ENCODE data around the gene COL11A2. TPM values are rescaled to one million over a fixed set of nuclear protein-coding genes. Genes with fewer than 3 reads are reported as not detected.
A peak's percentile ranks its signal among the peaks of the same experiment; 100 is the strongest.

COL11A2 gene
- total RNA-seq, 1 donor: 1.8 TPM

- no peaks in the 10 kb centered on the region for H3K9me3 ChIP-seq (ENCODE audit: low read depth, low read length)
- H3K4me3 ChIP-seq (ENCODE audit: insufficient read depth, low read length): no peak overlapping the region
- no peaks in the 10 kb centered on the region for H3K36me3 ChIP-seq (ENCODE audit: insufficient read depth, low read length)
- H3K4me2 ChIP-seq (ENCODE audit: insufficient read depth, low read length): no peak overlapping the region
- H3K4me1 ChIP-seq (ENCODE audit: insufficient read depth, low read length): no peaks in the 10 kb centered on the region
- DNase-seq (ENCODE audit: insufficient read length, low spot score, missing footprints): peak; percentile 35
- H3K27ac ChIP-seq (ENCODE audit: low read depth, low read length): no peak overlapping the region
- no peaks in the 10 kb centered on the region for H4K20me1 ChIP-seq (ENCODE audit: insufficient read depth, low read length)
- TF ChIP-seq, protein P1, sequence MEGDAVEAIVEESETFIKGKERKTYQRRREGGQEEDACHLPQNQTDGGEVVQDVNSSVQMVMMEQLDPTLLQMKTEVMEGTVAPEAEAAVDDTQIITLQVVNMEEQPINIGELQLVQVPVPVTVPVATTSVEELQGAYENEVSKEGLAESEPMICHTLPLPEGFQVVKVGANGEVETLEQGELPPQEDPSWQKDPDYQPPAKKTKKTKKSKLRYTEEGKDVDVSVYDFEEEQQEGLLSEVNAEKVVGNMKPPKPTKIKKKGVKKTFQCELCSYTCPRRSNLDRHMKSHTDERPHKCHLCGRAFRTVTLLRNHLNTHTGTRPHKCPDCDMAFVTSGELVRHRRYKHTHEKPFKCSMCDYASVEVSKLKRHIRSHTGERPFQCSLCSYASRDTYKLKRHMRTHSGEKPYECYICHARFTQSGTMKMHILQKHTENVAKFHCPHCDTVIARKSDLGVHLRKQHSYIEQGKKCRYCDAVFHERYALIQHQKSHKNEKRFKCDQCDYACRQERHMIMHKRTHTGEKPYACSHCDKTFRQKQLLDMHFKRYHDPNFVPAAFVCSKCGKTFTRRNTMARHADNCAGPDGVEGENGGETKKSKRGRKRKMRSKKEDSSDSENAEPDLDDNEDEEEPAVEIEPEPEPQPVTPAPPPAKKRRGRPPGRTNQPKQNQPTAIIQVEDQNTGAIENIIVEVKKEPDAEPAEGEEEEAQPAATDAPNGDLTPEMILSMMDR (IDR thresholded peaks at IDR 0.05; ENCODE audit: extremely low read depth, low read depth, low read length): no peak
- H3K79me2 ChIP-seq (ENCODE audit: insufficient read depth, low read length): no peaks in the 10 kb centered on the region
- peaks cover 29% of the 10 kb centered on the region for H3K27me3 ChIP-seq (ENCODE audit: insufficient read depth, low read length)
- no peak overlapping the region for H2AFZ ChIP-seq (ENCODE audit: low read length)
Observed at GRCh38 chr6:33140556-33140955, 51.7 kb downstream of the COL11A2 start.

- no peaks in the 10 kb centered on the region for H3K79me2 ChIP-seq (ENCODE audit: insufficient read depth, low read length)
- H3K27ac ChIP-seq (ENCODE audit: low read depth, low read length): no peak overlapping the region
- peaks cover 29% of the 10 kb centered on the region for H3K27me3 ChIP-seq (ENCODE audit: insufficient read depth, low read length)
- no peaks in the 10 kb centered on the region for H3K4me1 ChIP-seq (ENCODE audit: insufficient read depth, low read length)
- no peak overlapping the region for H3K4me3 ChIP-seq (ENCODE audit: insufficient read depth, low read length)
- H3K9me3 ChIP-seq (ENCODE audit: low read depth, low read length): no peaks in the 10 kb centered on the region
- TF ChIP-seq, protein P1 (IDR thresholded peaks at IDR 0.05; ENCODE audit: extremely low read depth, low read depth, low read length): no peak
- no peak for DNase-seq (ENCODE audit: insufficient read length, low spot score, missing footprints)
- H3K4me2 ChIP-seq (ENCODE audit: insufficient read depth, low read length): no peak overlapping the region
- no peaks in the 10 kb centered on the region for H3K36me3 ChIP-seq (ENCODE audit: insufficient read depth, low read length)
- no peaks in the 10 kb centered on the region for H4K20me1 ChIP-seq (ENCODE audit: insufficient read depth, low read length)
- no peak overlapping the region for H2AFZ ChIP-seq (ENCODE audit: low read length)
Observed at GRCh38 chr6:33139596-33140206, 52.6 kb downstream of the COL11A2 start.

DNA sequence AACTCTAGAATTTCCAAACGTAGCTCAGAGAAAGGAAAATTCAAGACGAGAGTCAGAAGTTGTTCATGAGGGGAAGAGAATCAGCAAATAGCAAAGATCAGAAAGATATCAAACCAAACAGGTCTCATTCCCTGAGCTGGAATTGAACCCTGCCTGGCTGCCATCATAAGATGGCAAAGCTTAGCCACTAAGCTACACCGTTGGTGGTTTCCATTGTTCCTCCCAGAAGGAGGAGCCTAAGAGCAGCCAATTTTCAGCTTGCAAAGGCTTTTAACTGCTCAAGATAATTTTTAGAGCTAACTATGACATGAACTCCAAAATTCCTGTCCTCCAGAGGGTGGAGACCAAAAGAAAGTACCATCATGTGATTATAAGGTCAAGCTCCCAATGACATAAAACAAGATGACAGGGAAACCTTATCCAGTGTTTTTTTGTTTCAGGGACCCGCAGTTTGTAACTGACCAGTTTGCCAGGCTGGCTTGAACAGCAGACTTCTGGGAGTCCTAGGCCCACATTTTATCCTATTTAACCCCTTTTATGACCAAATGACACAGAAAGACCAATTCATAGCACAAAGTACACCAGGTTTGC is 55.9 kb downstream of the COL11A2 start:
- peaks cover 21% of the 10 kb centered on the region for H3K27me3 ChIP-seq (ENCODE audit: insufficient read depth, low read length)
- TF ChIP-seq, protein P1 (IDR thresholded peaks at IDR 0.05; ENCODE audit: extremely low read depth, low read depth, low read length): no peak
- DNase-seq (ENCODE audit: insufficient read length, low spot score, missing footprints): peak; percentile 38
- H3K4me2 ChIP-seq (ENCODE audit: insufficient read depth, low read length): no peak overlapping the region
- no peaks in the 10 kb centered on the region for H3K4me1 ChIP-seq (ENCODE audit: insufficient read depth, low read length)
- H3K4me3 ChIP-seq (ENCODE audit: insufficient read depth, low read length): no peak overlapping the region
- H3K36me3 ChIP-seq (ENCODE audit: insufficient read depth, low read length): no peaks in the 10 kb centered on the region
- H3K27ac ChIP-seq (ENCODE audit: low read depth, low read length): no peak overlapping the region
- no peaks in the 10 kb centered on the region for H3K9me3 ChIP-seq (ENCODE audit: low read depth, low read length)
- H2AFZ ChIP-seq (ENCODE audit: low read length): no peak overlapping the region
- H4K20me1 ChIP-seq (ENCODE audit: insufficient read depth, low read length): no peaks in the 10 kb centered on the region
- H3K79me2 ChIP-seq (ENCODE audit: insufficient read depth, low read length): no peaks in the 10 kb centered on the region

DNA sequence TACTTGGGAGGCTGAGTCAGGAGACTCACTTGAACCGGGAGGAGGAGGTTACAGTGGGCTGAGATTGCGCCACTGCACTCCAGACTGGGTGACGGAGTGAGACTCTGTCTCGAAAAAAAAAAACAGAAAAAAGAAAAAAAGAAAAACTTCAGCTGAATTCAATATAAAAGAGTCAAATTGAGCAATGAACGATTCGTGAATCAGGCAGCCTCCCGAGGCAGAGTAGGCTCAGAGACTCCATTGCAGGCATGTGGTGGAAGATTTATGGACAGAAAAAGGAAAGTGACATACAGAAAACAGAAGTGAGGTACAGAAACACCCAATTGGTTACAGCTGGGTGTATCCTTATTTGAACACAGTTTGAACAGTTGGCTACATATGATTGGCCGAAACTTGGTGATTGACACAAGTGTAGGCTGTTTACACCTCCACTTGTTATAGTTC is 60.2 kb downstream of the COL11A2 start:
- TF ChIP-seq, protein P1 (IDR thresholded peaks at IDR 0.05; ENCODE audit: extremely low read depth, low read depth, low read length): no peak
- H3K36me3 ChIP-seq (ENCODE audit: insufficient read depth, low read length): no peaks in the 10 kb centered on the region
- H3K27me3 ChIP-seq (ENCODE audit: insufficient read depth, low read length): peaks cover 22% of the 10 kb centered on the region

More for the DNA sequence above, 60.2 kb downstream of the COL11A2 start:
- Histone ChIP-seq H2AFZ (ENCODE audit: low read length) (no peak overlapping the region), H3K4me1 (ENCODE audit: insufficient read depth, low read length) (no peaks in the 10 kb centered on the region), H4K20me1 (ENCODE audit: insufficient read depth, low read length) (no peaks in the 10 kb centered on the region), H3K4me2 (ENCODE audit: insufficient read depth, low read length) (no peak overlapping the region), H3K27ac (ENCODE audit: low read depth, low read length) (no peak overlapping the region), H3K9me3 (ENCODE audit: low read depth, low read length) (no peaks in the 10 kb centered on the region), H3K4me3 (ENCODE audit: insufficient read depth, low read length) (no peak overlapping the region), H3K79me2 (ENCODE audit: insufficient read depth, low read length) (no peaks in the 10 kb centered on the region)
- peak; percentile 81 for DNase-seq (ENCODE audit: insufficient read length, low spot score, missing footprints)

Measured in osteoblast (primary cell).